GM19239 (cell line): ENCODE data around the gene MAPK4.
"Not testable (repeated sequence)": the region's sequence is repeated elsewhere in the genome, so short reads cannot be mapped to it uniquely, and the experiment has no call there.

Source experiments
- DNase-seq: peaks from one replicate; pipeline ENCODE4 v3.0.0; 2011; ENCODE audit warnings: low spot score; ENCODE audit not compliant: insufficient read length
- FAIRE-seq: peaks from 2 replicates; lab custom pipeline; 2011; peaks lifted over from hg19 to GRCh38; lab: Jason Lieb, UNC

MAPK4 gene

GRCh38 chr18:50674307-50674980 is 114.6 kb downstream of the MAPK4 start:
- no peak for DNase-seq
- FAIRE-seq: no peak

GRCh38 chr18:50675043-50675442 is 115.2 kb downstream of the MAPK4 start:
- DNase-seq: no peak
- no peak for FAIRE-seq

DNA sequence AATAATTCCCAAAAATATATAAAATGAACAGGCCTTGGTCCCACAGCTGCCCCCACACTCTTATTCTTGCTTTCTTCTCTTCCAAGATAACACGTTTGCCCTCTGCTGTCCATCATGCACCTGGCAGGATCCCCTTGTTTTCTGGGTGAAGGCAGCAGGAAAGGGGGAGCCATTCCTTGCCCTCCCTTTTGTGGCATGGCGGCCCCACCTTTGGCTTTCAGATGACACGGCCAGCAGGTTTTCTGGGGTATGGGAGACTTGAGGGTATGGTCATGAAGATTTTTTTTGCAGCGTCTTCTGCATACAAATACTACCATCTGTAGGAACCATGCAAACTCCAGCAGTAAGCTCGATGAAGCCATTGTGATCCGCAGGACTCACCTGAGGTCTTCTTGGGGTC is 118.8 kb downstream of the MAPK4 start:
- DNase-seq: no peak
- no peak for FAIRE-seq

DNA sequence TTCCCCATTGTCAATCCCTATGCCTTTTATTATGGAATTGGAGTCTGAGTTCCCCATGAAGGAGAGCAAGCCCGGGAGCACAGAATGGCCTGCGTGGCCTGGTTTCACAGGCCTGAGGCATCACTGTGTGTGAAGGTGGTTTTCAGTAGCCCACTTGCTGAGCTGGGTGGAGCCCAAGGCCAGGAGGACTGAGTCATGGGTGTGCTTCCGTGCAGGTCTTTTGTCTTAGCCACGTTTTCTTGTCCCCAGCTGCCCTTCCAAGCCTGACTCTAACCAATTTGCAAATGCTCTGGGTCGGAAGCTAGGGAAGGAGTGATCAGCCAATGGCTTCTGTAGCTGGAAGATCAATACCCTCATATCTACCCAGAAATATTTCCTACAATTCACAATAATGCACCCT is 119.2 kb downstream of the MAPK4 start:
- no peak for FAIRE-seq

GRCh38 chr18:50679656-50680055 is 119.8 kb downstream of the MAPK4 start:
- DNase-seq: no peak
- FAIRE-seq: no peak

More for the DNA sequence above, 119.2 kb downstream of the MAPK4 start:
- no peak for DNase-seq

- DNase-seq (no peak), FAIRE-seq (no peak)
These were observed 121.1 kb downstream of the MAPK4 start for GRCh38 chr18:50680966-50681365.

- FAIRE-seq: no peak
These were observed 123.0 kb downstream of the MAPK4 start for GRCh38 chr18:50682852-50683251.

GRCh38 chr18:50686409-50686808 is 126.5 kb downstream of the MAPK4 start:
- FAIRE-seq (no peak), DNase-seq (no peak)

More at GRCh38 chr18:50682852-50683251, 123.0 kb downstream of the MAPK4 start:
- DNase-seq: no peak

- no peak for FAIRE-seq
- no peak for DNase-seq
These were observed 127.6 kb downstream of the MAPK4 start for GRCh38 chr18:50687491-50687890.

GRCh38 chr18:50689578-50689977 is 129.7 kb downstream of the MAPK4 start:
- FAIRE-seq (no peak), DNase-seq (no peak)

DNA sequence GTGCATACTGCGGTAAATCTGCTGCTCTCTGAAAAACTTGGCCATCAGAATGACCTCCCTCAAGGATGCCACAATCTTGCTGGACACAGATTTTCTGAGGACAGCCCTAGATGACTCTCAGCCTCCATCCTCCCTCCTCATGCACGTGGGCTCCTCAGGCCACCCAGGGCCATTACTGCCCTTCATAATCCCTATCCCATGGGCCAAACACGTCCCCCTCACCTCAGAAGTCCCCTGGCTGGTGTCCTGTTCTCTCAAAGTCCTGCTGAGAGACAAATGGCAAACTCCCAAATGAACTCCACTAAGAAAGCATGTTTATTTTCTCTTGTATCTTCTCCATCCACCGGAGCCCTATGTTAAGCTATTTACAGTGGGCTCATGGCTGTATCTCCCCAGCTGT is 134.3 kb downstream of the MAPK4 start:
- FAIRE-seq (no peak), DNase-seq (no peak)

GRCh38 chr18:50695431-50696176 is 135.7 kb downstream of the MAPK4 start:
- FAIRE-seq (no peak), DNase-seq (no peak)

- no peak for DNase-seq
- FAIRE-seq: no peak
These were observed 136.5 kb downstream of the MAPK4 start for GRCh38 chr18:50696436-50696835.

- FAIRE-seq (no peak), DNase-seq (no peak)
These were observed 137.0 kb downstream of the MAPK4 start for GRCh38 chr18:50696929-50697328.

DNA sequence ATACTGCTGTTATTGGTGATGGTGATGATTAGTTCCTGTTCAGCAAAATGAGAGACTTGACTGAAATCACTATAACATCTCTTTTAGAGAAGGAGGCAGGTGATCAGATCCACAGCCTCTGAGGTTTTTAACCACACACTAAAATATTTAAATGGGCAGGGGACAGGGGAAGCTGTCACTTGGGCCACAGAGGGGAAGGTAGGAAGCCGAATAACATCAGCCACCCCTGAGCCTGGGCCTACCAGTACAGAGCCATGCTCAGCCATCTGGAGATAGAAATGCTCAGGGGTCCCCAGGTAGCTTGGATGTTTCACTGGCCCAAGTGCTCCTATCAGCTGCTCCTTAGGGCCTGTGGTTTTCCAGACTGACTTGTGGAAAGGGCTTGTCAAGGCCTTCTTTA is 137.6 kb downstream of the MAPK4 start:
- DNase-seq: no peak
- FAIRE-seq: no peak

DNA sequence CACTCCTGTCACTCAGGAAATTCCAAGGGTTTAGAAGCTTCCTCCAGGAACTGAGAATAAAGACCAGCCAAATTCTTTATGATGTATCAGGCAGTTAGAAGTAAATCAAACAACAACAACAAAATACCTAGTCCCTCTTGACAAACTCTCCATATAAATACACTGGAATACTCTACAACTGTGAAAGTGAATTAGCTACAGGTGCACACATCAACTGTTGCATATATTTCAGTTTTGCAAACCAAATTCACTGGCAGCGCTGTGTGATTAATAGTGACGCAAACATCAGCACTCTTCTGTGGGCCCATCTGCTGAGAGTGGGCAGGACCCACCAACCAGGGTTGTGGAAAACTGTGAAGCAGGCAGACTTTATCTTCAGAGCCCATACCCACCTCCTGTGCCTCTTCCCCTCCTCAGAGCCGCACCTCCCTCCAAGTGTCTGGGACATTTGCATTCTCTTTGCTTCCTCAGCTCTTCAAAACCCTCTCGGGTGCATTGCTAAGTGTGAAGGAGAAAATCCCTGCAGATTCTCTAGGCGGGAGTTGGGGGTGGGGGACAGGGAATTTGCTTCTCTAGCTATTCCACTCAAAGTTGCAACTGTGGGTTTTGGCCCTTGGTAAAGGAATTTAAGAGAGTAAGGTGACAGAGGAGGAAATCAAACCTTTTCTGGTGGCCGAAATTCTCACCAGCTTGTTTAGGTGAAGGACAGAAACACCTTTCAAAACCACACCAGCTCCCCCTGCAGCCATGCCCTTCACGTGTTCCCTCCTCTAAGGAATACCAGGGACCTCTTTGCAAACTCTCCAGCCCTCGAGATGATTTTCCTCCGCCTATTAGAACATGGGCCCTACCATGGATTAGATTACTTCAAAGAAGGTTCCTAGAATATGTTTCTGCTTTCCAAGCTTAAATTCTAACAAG is 140.6 kb downstream of the MAPK4 start:
- DNase-seq: no peak
- no peak for FAIRE-seq

DNA sequence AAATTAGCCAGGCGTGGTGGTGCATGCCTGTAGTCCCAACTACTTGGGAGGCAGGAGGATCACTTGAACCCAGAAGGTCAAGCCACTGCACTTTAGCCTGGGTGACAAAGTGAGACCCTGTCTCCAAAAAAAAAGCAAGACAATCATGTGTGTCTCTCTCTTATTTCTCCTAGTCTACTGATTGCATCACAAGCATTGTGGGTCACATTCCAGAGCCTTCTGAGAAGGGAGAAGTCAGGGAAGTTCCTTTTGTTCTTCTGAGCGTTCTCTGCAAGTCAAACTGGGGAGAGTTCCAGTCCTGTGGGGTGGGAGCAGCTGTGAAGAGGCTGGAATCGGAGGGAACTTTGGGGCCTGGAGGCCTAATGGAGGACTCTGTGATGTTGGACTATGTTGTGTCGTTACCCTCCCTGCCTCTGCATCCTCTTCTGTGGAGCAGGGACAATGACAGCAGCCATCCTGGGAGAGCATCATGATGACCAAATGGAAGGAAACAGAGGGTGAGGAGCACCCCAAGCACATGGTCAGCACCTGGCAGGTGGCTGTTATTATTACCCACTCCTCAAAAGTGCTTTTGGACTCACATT is 144.6 kb downstream of the MAPK4 start:
- DNase-seq (no peak), FAIRE-seq (no peak)

DNA sequence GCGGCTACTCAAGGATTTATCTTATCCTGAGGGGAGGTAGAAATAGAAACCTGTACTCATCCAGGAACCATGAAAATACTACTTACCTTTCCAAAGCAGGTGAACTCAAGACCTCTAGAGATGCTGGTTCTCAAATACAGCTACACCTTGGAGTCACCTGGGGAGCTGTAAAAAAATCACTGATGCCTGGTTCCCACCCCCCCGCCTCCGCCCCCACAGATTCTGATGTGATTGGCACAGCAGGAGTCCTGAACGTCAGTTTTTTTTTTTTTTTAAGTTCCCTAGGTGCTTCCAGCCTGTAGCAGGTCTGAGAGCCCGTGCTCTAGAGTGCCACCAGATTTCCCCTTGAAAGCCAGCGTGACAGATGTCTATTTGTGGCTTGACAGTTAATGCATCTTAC is 146.3 kb downstream of the MAPK4 start:
- FAIRE-seq: no peak
- DNase-seq: no peak

GRCh38 chr18:50706651-50707050 is 146.8 kb downstream of the MAPK4 start:
- FAIRE-seq (no peak), DNase-seq (no peak)

DNA sequence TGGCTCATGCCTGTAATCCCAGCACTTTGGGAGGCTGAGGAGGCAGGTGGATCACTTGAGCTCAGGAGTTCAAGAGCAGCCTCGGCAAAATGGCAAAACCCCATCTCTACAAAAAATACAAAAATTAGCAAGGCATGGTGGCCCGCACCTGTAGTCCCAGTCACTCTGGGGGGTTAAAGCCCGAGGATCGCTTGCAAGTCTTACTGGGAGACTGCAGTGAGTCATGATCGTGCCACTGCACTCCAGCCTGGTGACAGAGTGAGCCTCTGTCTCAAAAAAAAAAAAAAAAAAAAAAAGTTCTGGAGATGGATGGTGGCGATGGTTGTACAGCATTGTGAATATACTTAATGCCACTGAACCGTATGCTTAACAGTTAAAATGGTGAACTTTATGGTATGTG is 147.4 kb downstream of the MAPK4 start:
- DNase-seq, FAIRE-seq: not testable (repeated sequence)
